Measurements from ENCODE around the gene METTL6. TPM values are rescaled to one million over a fixed set of nuclear protein-coding genes. Genes with fewer than 3 reads are reported as not detected.
"Not testable (repeated sequence)": the region's sequence is repeated elsewhere in the genome, so short reads cannot be mapped to it uniquely, and the experiment has no call there.

The METTL6 gene
- total RNA-seq, 4 donors from 2014 or later = 9.5 to 16.2 (median 13.4) TPM

- Histone ChIP-seq H3K4me1 (peaks cover 0 to 13% (median 0%) of the 10 kb centered on the region in 4 donors), H3K27me3 (no peaks in the 10 kb centered on the region), H3K27ac (no peak overlapping the region), H3K4me3 (no peak overlapping the region), H3K9me3 (no peaks in the 10 kb centered on the region), H3K36me3 (no peaks in the 10 kb centered on the region)
- DNase-seq = no peak
- TF ChIP-seq CTCF (IDR thresholded peaks at IDR 0.05) (no peak), POLR2A (IDR thresholded peaks at IDR 0.05) (no peak)
These were observed 58.7 kb downstream of the METTL6 start for GRCh38 chr3:15368561-15369135.

- Histone ChIP-seq H3K4me3 (no peak overlapping the region), H3K36me3 (no peaks in the 10 kb centered on the region), H3K27me3 (no peaks in the 10 kb centered on the region), H3K9me3 (no peaks in the 10 kb centered on the region), H3K27ac (no peak overlapping the region), H3K4me1 (peaks cover 0 to 28% (median 1%) of the 10 kb centered on the region in 4 donors)
- TF ChIP-seq POLR2A (IDR thresholded peaks at IDR 0.05) = no peak
- no peak for TF ChIP-seq CTCF (IDR thresholded peaks at IDR 0.05)
- no peak for DNase-seq
These were observed 60.3 kb downstream of the METTL6 start for GRCh38 chr3:15367059-15367458.

GRCh38 chr3:15364078-15364477 is 63.3 kb downstream of the METTL6 start:
- H3K27me3 ChIP-seq, H3K4me3 ChIP-seq, H3K36me3 ChIP-seq, H3K9me3 ChIP-seq: not testable (repeated sequence)
- DNase-seq = peak in 2 of 3 donors; percentile 74 to 87
- H3K27ac ChIP-seq = peak overlapping the region in 2 of 4 donors; percentile 46 to 61
- H3K4me1 ChIP-seq = peaks cover 0 to 37% (median 8%) of the 10 kb centered on the region in 4 donors

GRCh38 chr3:15361494-15362214 is 65.7 kb downstream of the METTL6 start:
- Histone ChIP-seq H3K9me3 (no peaks in the 10 kb centered on the region), H3K4me1 (peaks cover 0 to 37% (median 11%) of the 10 kb centered on the region in 4 donors), H3K4me3 (no peak overlapping the region), H3K36me3 (no peaks in the 10 kb centered on the region), H3K27ac (peak overlapping the region; percentile 52 to 73 (median 60)), H3K27me3 (no peaks in the 10 kb centered on the region)
- peak in 1 of 3 donors; percentile 48 for DNase-seq
- TF ChIP-seq POLR2A (IDR thresholded peaks at IDR 0.05) (no peak), CTCF (IDR thresholded peaks at IDR 0.05) (no peak)

GRCh38 chr3:15360788-15361493 is 66.4 kb downstream of the METTL6 start:
- no peaks in the 10 kb centered on the region for H3K36me3 ChIP-seq
- H3K4me1 ChIP-seq = peaks cover 0 to 37% (median 15%) of the 10 kb centered on the region in 4 donors
- H3K4me3 ChIP-seq = no peak overlapping the region
- H3K27me3 ChIP-seq = no peaks in the 10 kb centered on the region
- no peak for DNase-seq
- no peak for TF ChIP-seq CTCF (IDR thresholded peaks at IDR 0.05)
- no peak for TF ChIP-seq POLR2A (IDR thresholded peaks at IDR 0.05)
- peak overlapping the region in 3 of 4 donors; percentile 52 to 73 (median 63) for H3K27ac ChIP-seq
- H3K9me3 ChIP-seq = no peaks in the 10 kb centered on the region

Small RNAs within 50 kb of the gene (small RNA-seq; reads per million reads assigned to genes)
- gene HMGN2P7 (0 reads per million in 2 donors), gene RNU6-1024P (0 reads per million in 2 donors)

Other genes with a start within 250 kb of the METTL6 start
- 100 to 1,000 TPM in 1 of 4 donors, 10 to 100 TPM in 3; 50.3 to 115 (median 69.3) TPM for gene CAPN7, start 221.3 kb downstream of the METTL6 start, total RNA-seq
- 10 to 100 TPM; 12.8 to 64.4 (median 16.0) TPM for gene SH3BP5, start 95.0 kb downstream of the METTL6 start, total RNA-seq
- 10 to 100 TPM; 27.1 to 45.4 (median 33.0) TPM for gene EAF1, start 54 bp upstream of the METTL6 start, total RNA-seq
- gene COLQ, start 94.2 kb upstream of the METTL6 start, total RNA-seq = 10 to 100 TPM in 1 of 4 donors, 1 to 10 TPM in 2, under 1 TPM in 1; 0.53 to 13.2 (median 2.6) TPM
- gene HACL1, start 174.0 kb upstream of the METTL6 start, total RNA-seq = 10 to 100 TPM; 22.5 to 50.1 (median 33.0) TPM
- gene BTD, start 174.2 kb upstream of the METTL6 start, total RNA-seq = 10 to 100 TPM in 3 of 4 donors, 1 to 10 TPM in 1; 9.1 to 88.4 (median 59.9) TPM